ENCODE results near the gene CHN2. TPM values are rescaled to one million over a fixed set of nuclear protein-coding genes. Genes with fewer than 3 reads are reported as not detected.

The CHN2 gene
- total RNA-seq, 1 donor from 2014 or later = 0.50 TPM

DNA sequence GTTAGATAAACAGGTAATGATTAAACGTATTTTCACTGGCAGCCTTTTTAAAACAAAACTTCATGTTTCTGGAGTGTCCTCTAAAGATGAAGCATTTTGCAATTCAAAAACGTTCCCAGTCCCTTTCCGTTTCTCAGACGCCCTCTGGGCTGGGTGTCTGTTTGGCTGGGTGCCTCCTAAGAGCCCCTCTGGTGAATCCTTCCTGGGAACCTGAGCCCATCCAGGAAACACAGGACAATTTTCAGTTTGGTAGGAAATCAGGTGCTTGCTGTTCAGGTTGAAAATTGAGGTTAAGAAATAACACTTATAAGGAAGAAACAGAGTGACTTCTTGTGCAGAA lies 76.7 kb downstream of the CHN2 start:
- H3K27ac Mint-ChIP-seq (ENCODE audit: unreplicated experiment) = no peak overlapping the region
- H3K4me3 Mint-ChIP-seq (ENCODE audit: unreplicated experiment) = no peak overlapping the region
- H3K4me1 Mint-ChIP-seq (ENCODE audit: low read depth) = peaks cover 5% of the 10 kb centered on the region
- peaks cover 5% of the 10 kb centered on the region for H3K27me3 Mint-ChIP-seq (ENCODE audit: low read depth)
- H3K9me3 Mint-ChIP-seq (ENCODE audit: low read depth) = no peaks in the 10 kb centered on the region
- DNase-seq (ENCODE audit: low spot score) = no peak
- TF ChIP-seq, protein P1, sequence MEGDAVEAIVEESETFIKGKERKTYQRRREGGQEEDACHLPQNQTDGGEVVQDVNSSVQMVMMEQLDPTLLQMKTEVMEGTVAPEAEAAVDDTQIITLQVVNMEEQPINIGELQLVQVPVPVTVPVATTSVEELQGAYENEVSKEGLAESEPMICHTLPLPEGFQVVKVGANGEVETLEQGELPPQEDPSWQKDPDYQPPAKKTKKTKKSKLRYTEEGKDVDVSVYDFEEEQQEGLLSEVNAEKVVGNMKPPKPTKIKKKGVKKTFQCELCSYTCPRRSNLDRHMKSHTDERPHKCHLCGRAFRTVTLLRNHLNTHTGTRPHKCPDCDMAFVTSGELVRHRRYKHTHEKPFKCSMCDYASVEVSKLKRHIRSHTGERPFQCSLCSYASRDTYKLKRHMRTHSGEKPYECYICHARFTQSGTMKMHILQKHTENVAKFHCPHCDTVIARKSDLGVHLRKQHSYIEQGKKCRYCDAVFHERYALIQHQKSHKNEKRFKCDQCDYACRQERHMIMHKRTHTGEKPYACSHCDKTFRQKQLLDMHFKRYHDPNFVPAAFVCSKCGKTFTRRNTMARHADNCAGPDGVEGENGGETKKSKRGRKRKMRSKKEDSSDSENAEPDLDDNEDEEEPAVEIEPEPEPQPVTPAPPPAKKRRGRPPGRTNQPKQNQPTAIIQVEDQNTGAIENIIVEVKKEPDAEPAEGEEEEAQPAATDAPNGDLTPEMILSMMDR (IDR thresholded peaks at IDR 0.05) = no peak
- H3K36me3 Mint-ChIP-seq (ENCODE audit: low read depth) = no peaks in the 10 kb centered on the region

DNA sequence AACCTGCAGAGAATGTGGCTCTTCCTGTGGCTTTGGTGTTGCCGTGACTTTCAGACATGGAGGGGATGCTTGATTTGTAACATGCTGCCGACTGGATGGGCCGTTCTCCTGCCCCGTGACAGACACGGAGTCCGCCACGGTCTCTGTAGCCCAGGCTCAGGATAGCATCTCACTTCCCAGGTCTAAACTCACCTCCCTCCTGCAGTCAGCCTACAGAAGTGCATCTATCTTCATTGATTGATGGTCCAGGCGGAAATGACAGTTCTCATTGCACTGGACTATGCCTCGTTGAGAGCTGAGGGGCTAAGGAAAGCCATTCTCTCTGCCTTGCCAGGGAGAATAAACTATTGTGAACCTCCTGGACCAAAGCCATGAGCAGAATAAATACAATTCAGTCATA lies 77.5 kb downstream of the CHN2 start:
- Mint-ChIP-seq H3K4me1 (ENCODE audit: low read depth) (peaks cover 5% of the 10 kb centered on the region), H3K36me3 (ENCODE audit: low read depth) (no peaks in the 10 kb centered on the region), H3K27me3 (ENCODE audit: low read depth) (peaks cover 5% of the 10 kb centered on the region), H3K9me3 (ENCODE audit: low read depth) (no peaks in the 10 kb centered on the region), H3K4me3 (ENCODE audit: unreplicated experiment) (no peak overlapping the region), H3K27ac (ENCODE audit: unreplicated experiment) (no peak overlapping the region)
- TF ChIP-seq, protein P1 (IDR thresholded peaks at IDR 0.05) = no peak
- no peak for DNase-seq (ENCODE audit: low spot score)

DNA sequence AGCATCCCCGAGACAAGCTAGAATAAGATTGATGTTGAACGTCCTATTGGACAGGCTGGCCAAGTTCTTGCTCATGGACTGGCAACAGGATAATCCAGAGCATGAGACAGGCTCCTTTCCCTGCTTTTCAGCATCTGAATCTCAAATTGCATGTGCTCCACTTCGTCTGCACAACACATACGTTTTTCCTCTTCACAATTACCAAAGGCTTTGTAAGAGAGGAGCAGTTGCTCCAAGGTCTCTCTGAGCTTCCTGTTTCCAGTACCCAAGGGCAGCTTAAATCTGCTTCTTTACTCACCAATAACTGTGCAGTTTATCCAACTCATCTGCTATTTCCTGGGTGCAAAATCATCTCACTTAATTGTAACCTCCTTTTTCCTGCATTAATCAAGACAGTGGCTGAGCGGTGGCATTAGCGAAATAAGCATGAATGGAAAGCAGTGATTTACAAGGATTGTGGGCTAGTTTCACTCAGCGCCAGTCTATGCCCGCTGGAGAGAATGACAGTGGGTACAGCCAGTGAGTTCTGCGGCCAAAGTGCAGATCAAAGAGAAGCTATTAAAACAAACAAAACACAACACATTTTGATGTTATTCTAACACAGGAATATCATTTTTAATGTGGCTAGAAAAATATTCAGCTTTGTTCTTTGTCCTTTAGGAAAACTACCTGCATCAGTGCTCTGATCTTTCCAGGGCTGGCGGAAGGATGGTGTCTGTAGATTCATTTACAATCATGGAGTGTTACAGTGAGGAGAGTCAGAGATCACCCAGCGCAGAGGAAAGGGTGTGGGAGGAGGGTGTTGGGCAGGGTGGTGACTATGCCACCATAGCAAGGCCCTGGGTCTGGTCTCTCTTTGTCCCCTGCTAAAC lies 79.8 kb downstream of the CHN2 start:
- peaks cover under 1% of the 10 kb centered on the region for H3K36me3 Mint-ChIP-seq (ENCODE audit: low read depth)
- no peak for DNase-seq (ENCODE audit: low spot score)
- TF ChIP-seq, protein P1 (IDR thresholded peaks at IDR 0.05) = no peak
- no peaks in the 10 kb centered on the region for H3K9me3 Mint-ChIP-seq (ENCODE audit: low read depth)
- H3K4me3 Mint-ChIP-seq (ENCODE audit: unreplicated experiment) = no peak overlapping the region
- H3K27me3 Mint-ChIP-seq (ENCODE audit: low read depth) = peaks cover 11% of the 10 kb centered on the region
- H3K4me1 Mint-ChIP-seq (ENCODE audit: low read depth) = peaks cover 5% of the 10 kb centered on the region
- no peak overlapping the region for H3K27ac Mint-ChIP-seq (ENCODE audit: unreplicated experiment)

DNA sequence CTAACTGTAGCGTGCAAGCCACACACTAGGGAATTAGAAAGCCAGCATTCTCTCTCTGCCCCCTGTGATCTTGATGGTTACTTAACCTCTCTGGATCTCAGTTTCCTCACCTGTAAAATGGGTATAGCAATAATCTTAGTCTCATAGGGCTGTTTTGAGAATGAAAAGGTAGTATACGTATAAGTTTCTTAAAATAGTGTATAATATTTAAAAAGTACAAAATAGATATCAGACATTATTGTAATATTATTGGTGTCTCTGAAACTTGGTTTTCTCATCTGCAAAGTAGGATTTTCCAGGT lies 80.4 kb downstream of the CHN2 start:
- H3K27ac Mint-ChIP-seq (ENCODE audit: unreplicated experiment) = no peak overlapping the region
- no peaks in the 10 kb centered on the region for H3K9me3 Mint-ChIP-seq (ENCODE audit: low read depth)
- peaks cover 3% of the 10 kb centered on the region for H3K36me3 Mint-ChIP-seq (ENCODE audit: low read depth)
- H3K27me3 Mint-ChIP-seq (ENCODE audit: low read depth) = peaks cover 15% of the 10 kb centered on the region
- TF ChIP-seq, protein P1 (IDR thresholded peaks at IDR 0.05) = no peak
- DNase-seq (ENCODE audit: low spot score) = no peak
- H3K4me3 Mint-ChIP-seq (ENCODE audit: unreplicated experiment) = no peak overlapping the region
- peaks cover 5% of the 10 kb centered on the region for H3K4me1 Mint-ChIP-seq (ENCODE audit: low read depth)

DNA sequence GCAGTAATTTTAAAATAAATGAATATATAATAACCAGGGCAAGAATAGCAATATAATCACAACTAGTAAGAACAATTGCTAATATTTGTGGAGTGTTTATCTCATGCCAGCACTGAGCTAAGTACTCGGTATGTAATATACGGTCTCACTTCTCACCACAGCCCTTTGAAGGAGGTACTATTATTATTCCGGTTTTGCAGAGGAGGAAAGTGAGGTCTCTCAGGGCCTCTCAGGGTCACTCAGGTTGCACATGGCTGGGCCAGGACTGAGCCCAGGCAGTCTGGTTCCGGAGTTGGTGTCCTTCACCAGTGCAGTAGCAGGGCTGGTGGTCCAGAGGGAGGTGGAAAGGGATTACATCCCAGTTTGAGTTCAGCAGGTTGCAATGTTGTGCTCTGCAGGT lies 80.9 kb downstream of the CHN2 start:
- Mint-ChIP-seq H3K27me3 (ENCODE audit: low read depth) (peaks cover 15% of the 10 kb centered on the region), H3K4me3 (ENCODE audit: unreplicated experiment) (no peak overlapping the region), H3K27ac (ENCODE audit: unreplicated experiment) (no peak overlapping the region), H3K9me3 (ENCODE audit: low read depth) (no peaks in the 10 kb centered on the region), H3K36me3 (ENCODE audit: low read depth) (peaks cover 3% of the 10 kb centered on the region), H3K4me1 (ENCODE audit: low read depth) (peaks cover 5% of the 10 kb centered on the region)
- TF ChIP-seq, protein P1 (IDR thresholded peaks at IDR 0.05) = no peak
- no peak for DNase-seq (ENCODE audit: low spot score)
